C4-2B (cell line): Measurements from ENCODE around the gene GALNT13.

Experiments
- ZFX ChIP-seq: fragments of 450-650 bp; IDR thresholded peaks from 2 replicates; pipeline ENCODE4 v1.6.1; 2017
- TF ChIP-seq, protein P1 (sequence below): fragments of 450-650 bp; conservative IDR thresholded peaks from 2 replicates; pipeline ENCODE4 v1.5.1; 2017; ENCODE audit warnings: mild to moderate bottlenecking

DNA sequence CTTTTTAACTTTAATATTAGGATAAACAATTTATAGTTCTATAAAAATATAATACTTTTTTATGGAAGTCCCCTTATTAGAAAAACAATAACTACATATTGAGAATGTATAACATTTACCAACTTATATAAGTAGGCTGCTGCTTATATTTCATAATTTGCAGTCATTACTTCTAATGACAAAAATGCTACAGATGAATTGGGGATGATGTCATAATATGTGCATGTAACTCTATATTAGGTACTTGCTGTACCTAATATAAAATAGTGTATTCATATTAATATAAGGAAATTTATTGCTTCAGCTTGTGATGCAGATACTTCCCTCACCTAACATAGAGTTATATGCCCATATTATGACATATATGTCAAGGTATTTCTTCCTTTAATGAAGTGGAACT, 100.7 kb downstream of the GALNT13 start:
- TF ChIP-seq, protein P1, sequence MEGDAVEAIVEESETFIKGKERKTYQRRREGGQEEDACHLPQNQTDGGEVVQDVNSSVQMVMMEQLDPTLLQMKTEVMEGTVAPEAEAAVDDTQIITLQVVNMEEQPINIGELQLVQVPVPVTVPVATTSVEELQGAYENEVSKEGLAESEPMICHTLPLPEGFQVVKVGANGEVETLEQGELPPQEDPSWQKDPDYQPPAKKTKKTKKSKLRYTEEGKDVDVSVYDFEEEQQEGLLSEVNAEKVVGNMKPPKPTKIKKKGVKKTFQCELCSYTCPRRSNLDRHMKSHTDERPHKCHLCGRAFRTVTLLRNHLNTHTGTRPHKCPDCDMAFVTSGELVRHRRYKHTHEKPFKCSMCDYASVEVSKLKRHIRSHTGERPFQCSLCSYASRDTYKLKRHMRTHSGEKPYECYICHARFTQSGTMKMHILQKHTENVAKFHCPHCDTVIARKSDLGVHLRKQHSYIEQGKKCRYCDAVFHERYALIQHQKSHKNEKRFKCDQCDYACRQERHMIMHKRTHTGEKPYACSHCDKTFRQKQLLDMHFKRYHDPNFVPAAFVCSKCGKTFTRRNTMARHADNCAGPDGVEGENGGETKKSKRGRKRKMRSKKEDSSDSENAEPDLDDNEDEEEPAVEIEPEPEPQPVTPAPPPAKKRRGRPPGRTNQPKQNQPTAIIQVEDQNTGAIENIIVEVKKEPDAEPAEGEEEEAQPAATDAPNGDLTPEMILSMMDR = no peak
- TF ChIP-seq ZFX = no peak
